ENCODE measurements around the gene MEIKIN.

GRCh38 chr5:131786900-131787692 is 158.4 kb downstream of the MEIKIN start:
- TF ChIP-seq CTCF (IDR thresholded peaks at IDR 0.05; ENCODE audit: low read length) (no peak), EZH2 (optimal IDR thresholded peaks at IDR 0.05; ENCODE audit: low read depth, low read length) (no peak), EZH2phosphoT487 (IDR thresholded peaks at IDR 0.05; ENCODE audit: low read length) (no peak)

Data from MM.1S (cell line).